HG03175 (cell line): ENCODE data around the gene HECW1.

Experiments
- ATAC-seq: cut with Tn5 transposase; IDR thresholded peaks from one replicate; pipeline ENCODE4 v1.9.1; 2021; ENCODE audit warnings: mild to moderate bottlenecking, moderate library complexity; ENCODE audit not compliant: unreplicated experiment

Gene HECW1

DNA sequence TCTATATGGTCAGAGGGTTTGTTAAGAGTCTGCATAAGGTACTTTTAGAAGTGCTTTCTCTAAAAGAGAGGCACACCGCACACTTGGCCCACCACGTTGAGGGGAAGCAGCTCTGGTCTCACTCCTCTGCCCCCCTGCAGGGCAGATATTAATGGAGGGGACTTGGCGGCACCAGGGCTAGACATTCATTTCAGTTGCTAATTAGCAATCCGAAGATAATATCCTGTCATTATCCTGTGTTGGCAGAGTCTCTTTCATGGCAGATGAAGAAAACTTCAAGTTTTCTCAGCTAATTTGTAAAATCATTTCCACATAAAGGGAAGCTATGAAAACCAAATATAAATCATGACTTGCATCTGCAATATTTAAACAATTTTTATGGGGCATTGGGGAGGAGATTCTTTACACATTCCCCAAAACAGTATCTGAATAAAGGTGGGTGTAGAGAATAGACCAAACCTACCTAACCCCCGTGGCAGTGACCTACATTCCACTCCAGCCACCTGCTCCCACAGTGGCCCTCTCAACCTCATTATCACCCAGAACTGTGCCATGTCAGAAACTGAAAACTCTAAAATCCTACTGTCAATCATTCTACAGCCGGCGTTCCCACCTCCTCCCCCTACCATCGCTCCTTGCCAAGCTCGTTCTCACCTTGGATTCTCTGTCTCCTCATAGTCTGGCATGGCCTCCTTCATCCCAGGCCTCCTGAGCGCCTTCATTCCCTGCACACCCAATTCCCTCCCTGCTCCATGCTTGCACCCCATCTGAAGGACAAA is 416.3 kb downstream of the HECW1 start:
- ATAC-seq = no peak

GRCh38 chr7:43530553-43531410 is 418.3 kb downstream of the HECW1 start:
- no peak for ATAC-seq

DNA sequence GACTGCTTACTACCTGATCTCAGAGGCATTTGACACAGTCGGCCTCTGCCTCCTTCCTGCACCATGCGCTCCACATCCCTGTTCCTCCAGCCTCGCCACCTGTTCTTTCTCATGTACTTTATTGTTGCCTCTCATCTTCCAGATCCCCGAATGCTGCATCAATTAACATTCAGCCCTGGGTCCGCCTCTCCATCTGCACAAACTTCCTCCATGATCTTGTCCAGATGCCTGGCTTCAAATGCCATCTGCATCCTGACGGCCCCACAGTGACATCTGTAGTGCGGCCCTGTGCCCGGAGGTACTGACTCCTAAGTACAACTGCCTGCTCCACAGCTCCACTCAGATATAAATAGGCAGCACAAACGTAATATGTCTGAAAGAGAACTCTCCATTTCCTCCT is 419.3 kb downstream of the HECW1 start:
- no peak for ATAC-seq

DNA sequence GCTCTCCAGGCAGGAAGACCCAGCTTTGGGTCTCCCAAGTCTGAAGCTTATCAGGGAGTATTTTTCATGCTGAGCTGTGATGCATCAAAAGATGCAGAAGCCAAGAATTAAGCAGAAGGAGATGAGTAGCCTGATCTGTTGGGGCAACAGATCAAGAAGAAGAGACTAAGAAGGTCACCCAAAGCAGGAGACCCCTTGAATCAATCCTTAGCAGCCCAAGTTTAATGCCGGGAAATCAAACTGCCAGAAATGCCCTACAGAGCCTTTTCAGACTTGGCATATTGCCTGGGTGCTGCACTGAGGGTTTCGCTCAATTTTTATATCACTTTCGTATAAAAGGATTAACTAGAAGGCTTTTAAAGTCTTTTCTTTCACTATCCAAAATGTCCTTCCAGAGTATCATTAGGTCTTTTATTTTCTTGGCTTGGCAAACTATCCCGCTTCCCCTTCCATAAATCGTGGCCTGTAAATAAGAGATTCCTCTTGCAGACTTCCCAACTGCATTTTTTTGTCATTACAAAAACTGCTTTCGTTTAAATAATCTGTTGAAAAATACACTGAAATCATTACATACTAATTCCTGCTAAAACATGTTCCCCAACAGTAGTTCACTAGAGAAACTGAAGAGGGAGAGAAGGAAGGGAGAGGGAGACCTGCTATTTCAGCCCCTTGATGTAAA is 421.5 kb downstream of the HECW1 start:
- ATAC-seq = no peak

- no peak for ATAC-seq
Observed at GRCh38 chr7:43535031-43535451, 422.6 kb downstream of the HECW1 start.

- no peak for ATAC-seq
Observed at GRCh38 chr7:43535810-43536585, 423.6 kb downstream of the HECW1 start.

DNA sequence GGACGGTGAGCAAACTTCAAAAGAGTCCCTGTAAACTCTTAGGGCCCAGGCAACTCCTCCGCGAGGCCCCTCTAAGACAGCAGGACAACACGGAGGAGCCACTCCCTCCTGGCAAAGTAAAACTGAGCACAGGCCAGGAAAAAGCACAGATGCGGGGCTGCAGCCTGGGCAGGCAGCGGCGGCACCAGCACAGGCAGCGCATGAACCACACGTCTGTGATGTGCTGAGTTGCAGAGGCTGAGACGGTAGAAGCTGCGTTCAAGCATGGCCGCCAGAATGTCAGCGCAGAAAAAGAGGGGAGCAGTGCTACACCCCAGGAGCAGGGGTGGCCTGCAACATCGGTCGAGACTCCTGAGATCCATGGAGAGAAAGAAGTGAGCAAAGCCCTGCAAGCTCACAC is 424.3 kb downstream of the HECW1 start:
- ATAC-seq = no peak

DNA sequence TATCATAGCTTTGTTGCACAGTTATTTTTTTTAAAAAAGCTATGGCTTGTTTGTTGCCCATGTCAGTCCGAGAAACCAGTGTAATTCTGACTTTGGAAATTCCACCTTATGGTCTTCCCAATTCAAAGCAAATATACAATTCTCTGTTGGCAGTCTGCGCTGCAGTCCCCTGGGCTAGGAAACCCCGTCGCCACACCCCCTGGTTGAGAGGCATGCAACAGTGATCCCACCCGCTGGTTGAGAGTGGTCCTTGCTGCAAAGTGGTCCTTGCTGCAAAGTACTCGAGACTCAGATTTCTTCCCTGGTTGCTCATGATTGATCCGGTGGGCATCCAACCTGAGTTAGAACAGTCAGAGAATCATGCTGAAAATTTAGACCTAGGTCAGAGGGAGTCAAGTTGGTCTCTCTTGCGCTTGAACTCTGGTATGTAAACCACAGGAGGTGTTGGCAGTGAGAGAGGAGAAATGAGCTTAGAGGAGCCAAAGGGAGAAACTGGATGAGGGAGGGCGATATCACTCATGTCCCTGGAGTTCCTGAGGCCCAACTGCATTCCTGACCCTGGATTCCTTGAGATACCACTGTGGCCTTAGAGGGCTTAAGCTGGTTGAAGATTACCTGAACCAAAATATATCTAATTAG is 425.4 kb downstream of the HECW1 start:
- no peak for ATAC-seq

DNA sequence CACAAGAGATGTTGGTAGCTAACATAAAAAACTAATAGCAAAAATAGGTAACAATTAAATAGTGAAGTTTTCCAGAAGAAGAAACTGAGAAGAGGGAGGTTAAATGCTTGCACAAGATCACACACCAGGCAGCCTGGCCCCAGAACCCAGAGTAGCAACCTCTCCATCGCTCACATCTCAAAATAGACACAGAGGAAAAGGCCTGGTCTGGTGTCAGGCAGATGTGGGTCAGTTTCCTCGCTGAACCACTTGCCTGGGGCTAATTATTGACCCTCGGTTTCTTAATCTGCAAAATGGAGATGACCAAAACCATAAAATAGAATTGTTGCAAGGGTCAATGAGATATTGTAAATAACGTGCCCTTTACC is 425.9 kb downstream of the HECW1 start:
- ATAC-seq = no peak

GRCh38 chr7:43540471-43540870 is 428.0 kb downstream of the HECW1 start:
- ATAC-seq = no peak

GRCh38 chr7:43542716-43543115 is 430.3 kb downstream of the HECW1 start:
- no peak for ATAC-seq

GRCh38 chr7:43546231-43546630 is 433.8 kb downstream of the HECW1 start:
- no peak for ATAC-seq

DNA sequence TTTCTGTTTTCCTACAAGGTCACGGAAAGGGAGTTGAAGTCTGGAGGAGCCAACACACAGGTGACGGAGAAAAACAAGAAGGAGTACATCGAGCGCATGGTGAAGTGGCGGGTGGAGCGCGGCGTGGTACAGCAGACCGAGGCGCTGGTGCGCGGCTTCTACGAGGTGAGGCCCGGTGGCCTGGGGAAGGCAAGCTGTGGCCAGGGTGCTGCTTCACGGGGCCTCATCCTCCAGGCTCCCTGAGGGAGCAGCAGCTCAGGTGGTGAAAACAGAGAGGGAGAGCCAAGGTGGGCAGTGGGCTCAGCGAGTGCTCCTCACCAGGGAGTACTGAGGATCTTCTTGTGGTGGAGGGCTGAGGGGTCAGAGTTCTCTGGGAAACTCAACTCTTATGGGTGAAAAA is 438.0 kb downstream of the HECW1 start:
- ATAC-seq = no peak

DNA sequence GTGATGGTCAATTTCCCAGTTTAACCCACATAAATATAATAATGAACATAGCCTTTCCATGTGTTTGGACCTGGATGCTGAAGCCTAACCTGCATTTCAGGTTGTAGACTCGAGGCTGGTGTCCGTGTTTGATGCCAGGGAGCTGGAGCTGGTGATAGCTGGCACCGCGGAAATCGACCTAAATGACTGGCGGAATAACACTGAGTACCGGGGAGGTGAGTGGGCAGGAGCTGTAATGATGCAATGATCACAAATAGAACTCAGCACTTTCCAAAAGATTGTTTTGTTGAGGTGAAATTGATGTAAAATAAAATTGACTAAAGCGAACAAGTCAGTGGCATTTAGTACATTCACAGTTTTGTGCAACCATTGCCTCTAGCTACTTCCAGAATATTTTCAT is 439.7 kb downstream of the HECW1 start:
- ATAC-seq = no peak

- no peak for ATAC-seq
Observed at GRCh38 chr7:43553999-43554398, 441.6 kb downstream of the HECW1 start.

DNA sequence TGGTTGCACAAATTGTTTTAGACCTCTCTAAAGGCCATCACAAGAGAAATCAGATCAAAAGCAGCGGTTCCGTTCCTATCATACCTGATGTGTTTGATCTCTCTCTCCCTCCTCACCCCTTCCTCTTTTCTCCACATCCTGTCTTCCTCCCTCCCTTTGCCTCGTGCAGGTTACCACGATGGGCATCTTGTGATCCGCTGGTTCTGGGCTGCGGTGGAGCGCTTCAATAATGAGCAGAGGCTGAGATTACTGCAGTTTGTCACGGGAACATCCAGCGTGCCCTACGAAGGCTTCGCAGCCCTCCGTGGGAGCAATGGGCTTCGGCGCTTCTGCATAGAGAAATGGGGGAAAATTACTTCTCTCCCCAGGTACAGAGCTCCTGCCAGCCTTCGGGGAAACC is 442.0 kb downstream of the HECW1 start:
- no peak for ATAC-seq

DNA sequence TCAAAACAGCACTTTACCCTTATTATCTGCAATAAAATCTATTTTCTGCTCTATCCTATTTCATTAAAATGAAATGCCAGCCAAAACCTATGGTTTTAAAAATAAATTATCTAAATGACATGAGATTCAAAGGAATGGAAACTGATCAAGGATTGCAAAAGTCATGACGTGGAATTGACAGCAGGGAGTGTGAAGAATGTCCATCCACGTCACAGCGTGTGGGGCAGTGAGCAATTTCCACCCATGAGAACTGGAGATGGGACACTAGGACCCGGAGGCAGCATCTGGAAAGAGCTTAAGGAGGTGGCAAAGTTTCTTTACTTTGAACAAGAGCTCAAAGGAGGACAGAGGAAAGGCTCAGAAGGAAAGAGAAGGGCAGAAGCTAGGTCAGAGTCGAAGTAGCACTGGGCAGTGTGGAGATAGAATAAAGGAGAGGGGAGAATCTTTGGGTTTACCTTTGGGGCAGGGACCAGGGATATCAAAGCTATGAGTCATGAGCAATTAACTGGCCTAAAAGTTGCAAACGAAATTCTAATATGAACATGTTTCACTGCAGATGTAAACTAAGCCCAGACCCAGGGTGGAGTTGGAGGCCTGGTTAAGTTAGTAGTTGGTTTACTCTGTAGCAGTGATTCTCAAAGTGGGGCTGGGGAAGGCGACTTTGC is 445.5 kb downstream of the HECW1 start:
- ATAC-seq = no peak

- ATAC-seq = no peak
Observed at GRCh38 chr7:43559171-43559945, 446.9 kb downstream of the HECW1 start.

GRCh38 chr7:43559946-43560335 is 447.5 kb downstream of the HECW1 start:
- no peak for ATAC-seq
